Esophagus squamous epithelium (tissue), 5 donors: ENCODE measurements around the gene VGLL4. TPM values are rescaled to one million over a fixed set of nuclear protein-coding genes. Genes with fewer than 3 reads are reported as not detected.
A peak's percentile ranks its signal among the peaks of the same experiment; 100 is the strongest.

Source experiments
- DNase-seq: peaks from one replicate; lab custom pipeline; 2025; lab: John Stamatoyannopoulos, UW
- H3K27ac ChIP-seq, 4 donors: fragments of 200-600 bp; sonication (generic); one replicate each; pipeline ENCODE4 v1.5.1; 2016 to 2019; ENCODE audit warnings: mild to moderate bottlenecking in 1 of 4
- H3K27me3 ChIP-seq, 4 donors: fragments of 200-600 bp; sonication (generic); 1 replicate in 3 of 4; 2 replicates in 1 of 4; pipeline versions ENCODE4 v1.5.1 to v1.6.0; 2017 to 2021; ENCODE audit warnings: antibody characterized with exemption in 1 of 4
- H3K36me3 ChIP-seq, 3 donors: fragments of 200-600 bp; sonication (generic); one replicate each; pipeline ENCODE4 v1.5.1; 2016 to 2019
- H3K4me1 ChIP-seq, 3 donors: fragments of 200-600 bp; sonication (generic); one replicate each; pipeline ENCODE4 v1.5.1; 2017 to 2019
- H3K4me3 ChIP-seq, 4 donors: fragments of 200-600 bp; sonication (generic); 1 replicate in 3 of 4; 2 replicates in 1 of 4; pipeline ENCODE4 v1.5.1; 2016 to 2019; ENCODE audit warnings: mild to moderate bottlenecking in 2 of 4, moderate library complexity in 1 of 4
- H3K9me3 ChIP-seq, 3 donors: fragments of 200-600 bp; sonication (generic); one replicate each; pipeline ENCODE4 v1.5.1; 2016 to 2019
- CTCF ChIP-seq, 6 experiments: fragments of 450-650 bp in 4 of 6; fragments of 200-600 bp in 2 of 6; sonication (generic) in 2 of 6; IDR thresholded peaks; one replicate each; pipeline ENCODE4 v1.5.1; 2016 to 2019; ENCODE audit warnings: antibody characterized with exemption in 6 of 6, mild to moderate bottlenecking in 4 of 6, moderate library complexity in 4 of 6
- POLR2A ChIP-seq, 4 donors: fragments of 450-650 bp; IDR thresholded peaks; one replicate each; pipeline ENCODE4 v1.6.1; 2017; ENCODE audit warnings: antibody characterized with exemption in 4 of 4, mild to moderate bottlenecking in 4 of 4, moderate library complexity in 3 of 4
- WGBS, 2 donors: methylation state at CpG; one replicate each; pipeline ENCODE4 v1.1.5; 2018; 5-methylcytosine and 5-hydroxymethylcytosine counted together
- intact Hi-C: fragments of 100-400 bp; cut with DNase I; formaldehyde crosslinking; loops from one replicate; pipeline ENCODE4 v1.15.0; 2022
- total RNA-seq, 4 donors: library from RNA; depleted of rRNA; stranded (reverse); fragments of >200 nt; gene quantifications; one replicate each; pipeline ENCODE4 v1.1.0, GENCODE V29; 2016
- donor health status: DM: yes; HTN: yes; CAD: no.

Gene VGLL4
- total RNA-seq, 4 donors from 2014 or later, result 31.8 to 50.0 (median 44.5) TPM

DNA sequence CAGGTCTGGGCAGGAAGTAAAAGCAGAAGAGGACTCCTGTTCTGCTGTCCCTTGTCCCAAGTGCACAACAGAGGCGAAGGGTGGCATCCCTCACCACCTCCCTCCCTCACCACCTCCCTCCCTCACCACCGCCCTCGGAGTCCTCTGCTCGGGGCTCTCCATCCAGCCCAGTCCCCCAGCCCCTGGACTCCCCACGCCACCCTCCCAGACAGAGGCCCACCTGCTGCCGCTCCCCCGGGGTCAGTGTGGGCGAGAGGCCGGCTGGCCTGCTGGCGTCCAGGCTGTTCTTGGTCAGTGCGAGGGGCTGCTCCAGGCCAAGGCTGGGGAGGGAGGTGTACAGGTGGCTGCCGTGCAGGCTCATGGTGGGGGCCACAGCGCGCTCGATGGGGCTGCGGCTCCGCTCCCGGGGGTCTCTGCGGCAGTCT, 79.1 kb downstream of the VGLL4 start:
- no peak for DNase-seq
- no peak for TF ChIP-seq CTCF (IDR thresholded peaks at IDR 0.05)
- TF ChIP-seq POLR2A (IDR thresholded peaks at IDR 0.05), result no peak
- intact Hi-C loops, result no loop called here
- no peaks in the 10 kb centered on the region for H3K9me3 ChIP-seq
- peaks cover 41 to 94% (median 44%) of the 10 kb centered on the region in 3 donors for H3K4me1 ChIP-seq
- no peaks in the 10 kb centered on the region for H3K27me3 ChIP-seq
- no peak overlapping the region for H3K4me3 ChIP-seq
- peak overlapping the region in 1 of 4 donors; percentile 13 for H3K27ac ChIP-seq
- WGBS, 2 donors, result 43 to 78% methylated on average over 3 to 5 of the region's 19 CpGs
- H3K36me3 ChIP-seq, result peaks cover 0 to 72% (median 22%) of the 10 kb centered on the region in 3 donors

DNA sequence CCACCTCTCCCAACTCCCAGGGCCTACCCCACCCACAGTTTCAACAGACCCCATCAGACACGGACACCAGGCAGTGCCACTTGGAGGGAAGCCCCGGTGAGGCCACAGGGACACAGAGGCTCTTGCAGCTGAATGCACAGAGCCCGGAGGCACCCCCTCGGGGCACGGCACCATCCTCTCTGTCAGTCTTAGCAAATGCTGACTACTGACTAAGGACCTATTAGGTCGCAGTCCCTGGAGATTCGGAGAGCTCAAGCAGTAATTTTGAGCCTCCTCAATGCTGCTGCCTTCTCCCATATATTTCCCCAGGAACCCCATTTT, 79.9 kb downstream of the VGLL4 start:
- Histone ChIP-seq H3K4me1 (peaks cover 38 to 94% (median 45%) of the 10 kb centered on the region in 3 donors), H3K27me3 (no peaks in the 10 kb centered on the region), H3K27ac (peak overlapping the region in 1 of 4 donors; percentile 6), H3K9me3 (no peaks in the 10 kb centered on the region), H3K4me3 (no peak overlapping the region), H3K36me3 (peaks cover 7 to 80% (median 25%) of the 10 kb centered on the region in 3 donors)
- TF ChIP-seq POLR2A (IDR thresholded peaks at IDR 0.05), result no peak
- no peak for TF ChIP-seq CTCF (IDR thresholded peaks at IDR 0.05)
- intact Hi-C loops, result no loop called here
- 84 to 96% methylated on average over 4 to 5 of the region's 7 CpGs for WGBS, 2 donors
- DNase-seq, result no peak

GRCh38 chr3:11563159-11563864, 80.4 kb downstream of the VGLL4 start:
- peaks cover 33 to 94% (median 45%) of the 10 kb centered on the region in 3 donors for H3K4me1 ChIP-seq
- intact Hi-C loops, result no loop called here
- WGBS, 2 donors, result 89 to 96% methylated on average over 5 to 9 of the region's 16 CpGs
- no peak for DNase-seq
- no peaks in the 10 kb centered on the region for H3K27me3 ChIP-seq
- H3K9me3 ChIP-seq, result no peaks in the 10 kb centered on the region
- no peak overlapping the region for H3K27ac ChIP-seq
- H3K36me3 ChIP-seq, result peaks cover 13 to 85% (median 25%) of the 10 kb centered on the region in 3 donors
- TF ChIP-seq CTCF (IDR thresholded peaks at IDR 0.05) (no peak), POLR2A (IDR thresholded peaks at IDR 0.05) (no peak)
- no peak overlapping the region for H3K4me3 ChIP-seq

DNA sequence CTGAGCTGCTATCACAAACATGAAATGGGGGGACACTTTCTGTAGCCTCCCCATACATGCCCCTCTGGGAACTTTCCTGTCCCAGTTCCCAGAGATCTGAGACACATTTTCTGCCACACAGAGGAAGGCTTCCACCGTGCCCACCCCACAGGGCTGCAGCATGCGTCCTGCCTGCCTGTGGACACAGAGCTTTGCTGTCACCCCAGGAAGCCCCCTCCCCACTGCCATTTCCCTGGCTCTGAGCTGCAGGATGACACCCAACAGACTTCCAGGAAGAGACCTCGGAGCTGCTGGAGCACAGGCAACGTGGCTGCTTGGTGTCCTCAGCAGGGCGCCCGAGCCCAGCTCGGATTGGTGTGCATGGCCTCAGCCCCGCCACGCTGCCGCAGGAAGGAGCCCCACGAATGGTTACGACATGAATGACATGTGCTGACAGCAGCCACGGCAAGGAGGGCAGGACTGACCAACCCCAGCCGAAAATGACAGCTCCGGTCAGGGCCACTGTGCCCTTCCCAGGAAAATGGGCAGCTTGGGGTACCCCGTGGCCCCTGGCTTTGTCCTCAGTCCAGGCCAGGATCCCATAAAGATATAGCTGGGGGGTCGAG, 81.3 kb downstream of the VGLL4 start:
- intact Hi-C loops, result no loop called here
- peaks cover 33 to 94% (median 47%) of the 10 kb centered on the region in 3 donors for H3K4me1 ChIP-seq
- H3K27me3 ChIP-seq, result no peaks in the 10 kb centered on the region
- DNase-seq, result no peak
- 80 to 83% methylated on average over 1 of the region's 17 CpGs for WGBS, 2 donors
- H3K27ac ChIP-seq, result peak overlapping the region in 3 of 4 donors; percentile 9 to 71 (median 11)
- TF ChIP-seq POLR2A (IDR thresholded peaks at IDR 0.05) (no peak), CTCF (IDR thresholded peaks at IDR 0.05) (no peak)
- H3K36me3 ChIP-seq, result peaks cover 14 to 86% (median 25%) of the 10 kb centered on the region in 3 donors
- H3K9me3 ChIP-seq, result no peaks in the 10 kb centered on the region
- H3K4me3 ChIP-seq, result no peak overlapping the region

DNA sequence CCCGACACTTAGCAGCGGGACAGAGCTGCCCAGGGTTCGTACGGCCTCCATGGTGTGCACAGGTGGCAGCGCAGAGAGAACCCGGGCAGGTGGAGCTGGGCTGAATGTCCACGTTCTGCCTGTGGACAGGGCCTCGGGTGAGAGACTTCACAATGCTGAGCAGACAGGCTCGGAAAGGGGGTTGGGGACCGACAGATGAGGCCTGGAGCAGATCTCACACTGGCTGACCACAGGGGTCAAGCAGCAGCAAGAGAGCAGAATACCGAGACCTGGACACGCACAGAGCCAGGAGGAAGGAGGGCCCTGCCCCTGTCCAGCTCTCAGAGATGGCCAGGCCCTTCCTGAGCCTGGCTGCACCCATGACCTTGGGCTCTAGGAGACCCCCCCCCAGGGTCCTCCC, 83.0 kb downstream of the VGLL4 start:
- peaks cover 17 to 82% (median 25%) of the 10 kb centered on the region in 3 donors for H3K36me3 ChIP-seq
- WGBS, 2 donors, result 91 to 94% methylated on average over 7 to 12 of the region's 12 CpGs
- H3K4me3 ChIP-seq, result no peak overlapping the region
- no peak for DNase-seq
- peaks cover 44 to 97% (median 55%) of the 10 kb centered on the region in 3 donors for H3K4me1 ChIP-seq
- intact Hi-C loops, result no loop called here
- no peak for TF ChIP-seq POLR2A (IDR thresholded peaks at IDR 0.05)
- TF ChIP-seq CTCF (IDR thresholded peaks at IDR 0.05), result no peak
- peak overlapping the region in 3 of 4 donors; percentile 46 to 71 (median 66) for H3K27ac ChIP-seq
- H3K27me3 ChIP-seq, result no peaks in the 10 kb centered on the region
- no peaks in the 10 kb centered on the region for H3K9me3 ChIP-seq
